ENCODE measurements around the gene CMTM7.

CMTM7 gene

DNA sequence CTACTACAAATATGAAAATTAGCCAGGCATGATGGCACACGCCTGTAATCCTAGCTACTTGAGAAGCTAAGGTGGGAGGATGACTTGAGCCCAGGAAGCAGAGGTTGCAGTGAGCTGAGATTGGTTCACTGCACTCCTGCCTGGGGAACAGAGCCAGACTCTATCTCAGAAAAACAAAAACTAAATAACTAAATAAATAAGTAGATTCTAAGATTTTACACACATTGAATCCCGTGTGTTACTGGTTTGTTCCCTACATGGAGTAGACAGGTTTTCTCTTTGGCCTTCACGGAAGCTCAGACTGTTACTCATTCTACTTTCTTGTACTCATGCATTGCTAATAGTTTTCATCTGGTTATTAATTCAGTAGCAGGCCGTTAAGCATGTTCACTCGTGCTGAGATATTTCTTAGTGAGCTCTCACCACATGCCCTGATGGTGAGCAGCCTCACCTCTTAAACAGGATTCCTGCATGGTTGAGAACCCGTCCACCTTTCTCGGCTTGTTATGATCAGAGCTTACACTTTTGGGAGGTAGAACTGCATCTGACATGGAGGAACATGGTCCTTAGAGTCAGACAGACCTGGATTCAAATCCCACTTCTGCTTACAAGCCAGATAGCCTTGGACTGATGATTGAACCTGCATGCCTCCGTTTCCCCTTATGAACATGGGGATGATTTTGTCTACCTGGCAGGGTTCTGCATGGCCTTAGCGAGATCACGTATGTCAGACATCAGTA, 49.1 kb downstream of the CMTM7 start:
- H3K27ac ChIP-seq (ENCODE audit: poor library complexity, severe bottlenecking), result peak overlapping the region; percentile 62
- no peak for DNase-seq (ENCODE audit: low spot score)
- peaks cover 29% of the 10 kb centered on the region for H3K4me1 ChIP-seq (ENCODE audit: insufficient read depth, poor library complexity, severe bottlenecking)
- H3K9me3 ChIP-seq (ENCODE audit: severe bottlenecking), result no peaks in the 10 kb centered on the region
- TF ChIP-seq CTCF (IDR thresholded peaks at IDR 0.05; ENCODE audit: poor library complexity, severe bottlenecking), result no peak
- ATAC-seq (ENCODE audit: low read depth), result peak; percentile 72
- peaks cover 6% of the 10 kb centered on the region; the same call in 1 of the 2 replicates for H3K36me3 ChIP-seq (ENCODE audit: low read depth)
- H3K4me3 ChIP-seq (ENCODE audit: severe bottlenecking), result no peak overlapping the region
- H3K27me3 ChIP-seq (ENCODE audit: insufficient read depth, poor library complexity, severe bottlenecking), result no peaks in the 10 kb centered on the region

DNA sequence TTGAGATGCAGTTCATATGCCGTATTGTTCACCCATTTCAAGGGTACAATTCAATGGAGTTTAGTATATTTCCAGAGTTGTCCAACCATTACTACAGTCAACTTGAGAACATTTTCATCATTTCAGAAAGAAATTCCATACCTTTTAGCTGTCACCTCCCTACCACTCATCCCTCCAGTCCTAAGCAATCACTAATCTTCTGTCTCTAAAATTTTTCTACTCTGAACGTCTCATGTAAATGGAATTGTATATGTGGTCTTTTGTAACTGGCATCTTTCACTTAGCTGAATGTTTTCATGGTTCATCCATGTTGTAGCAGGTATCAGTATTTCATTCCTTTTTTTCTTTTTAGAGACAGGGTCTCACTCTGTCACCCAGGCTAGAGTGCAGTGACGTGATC, 51.1 kb downstream of the CMTM7 start:
- Histone ChIP-seq H3K27ac (ENCODE audit: poor library complexity, severe bottlenecking) (peak overlapping the region; percentile 27), H3K27me3 (ENCODE audit: insufficient read depth, poor library complexity, severe bottlenecking) (no peaks in the 10 kb centered on the region), H3K9me3 (ENCODE audit: severe bottlenecking) (no peaks in the 10 kb centered on the region), H3K4me1 (ENCODE audit: insufficient read depth, poor library complexity, severe bottlenecking) (peaks cover 29% of the 10 kb centered on the region), H3K4me3 (ENCODE audit: severe bottlenecking) (no peak overlapping the region), H3K36me3 (ENCODE audit: low read depth) (peaks cover 6% of the 10 kb centered on the region; the same call in 1 of the 2 replicates)
- no peak for DNase-seq (ENCODE audit: low spot score)
- TF ChIP-seq CTCF (IDR thresholded peaks at IDR 0.05; ENCODE audit: poor library complexity, severe bottlenecking), result no peak
- peak; percentile 44; the same call in 2 of the 3 replicates for ATAC-seq (ENCODE audit: low read depth)

DNA sequence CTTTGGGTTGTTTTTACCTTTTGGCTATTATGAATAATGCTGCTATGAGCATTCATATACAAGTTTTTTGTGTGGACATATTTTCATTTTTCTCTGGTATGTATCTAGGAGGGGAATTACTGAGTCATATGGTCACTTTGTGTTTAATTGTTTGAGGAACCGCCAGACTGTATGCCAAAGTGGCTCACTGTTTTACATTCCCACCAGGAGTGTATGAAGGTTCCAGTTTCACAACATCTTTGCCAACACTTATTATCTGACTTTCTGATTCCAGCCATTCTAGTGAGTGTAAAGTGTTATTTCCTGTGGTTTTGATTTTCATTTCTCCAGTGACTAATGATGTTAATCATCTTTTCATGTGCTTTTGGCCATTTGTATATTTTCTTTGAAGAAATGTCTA, 51.8 kb downstream of the CMTM7 start:
- peaks cover 29% of the 10 kb centered on the region for H3K4me1 ChIP-seq (ENCODE audit: insufficient read depth, poor library complexity, severe bottlenecking)
- peak overlapping the region; percentile 27 for H3K27ac ChIP-seq (ENCODE audit: poor library complexity, severe bottlenecking)
- peak; percentile 60 for ATAC-seq (ENCODE audit: low read depth)
- no peak for DNase-seq (ENCODE audit: low spot score)
- no peaks in the 10 kb centered on the region for H3K9me3 ChIP-seq (ENCODE audit: severe bottlenecking)
- H3K4me3 ChIP-seq (ENCODE audit: severe bottlenecking), result no peak overlapping the region
- no peak for TF ChIP-seq CTCF (IDR thresholded peaks at IDR 0.05; ENCODE audit: poor library complexity, severe bottlenecking)
- peaks cover 6% of the 10 kb centered on the region; the same call in 1 of the 2 replicates for H3K36me3 ChIP-seq (ENCODE audit: low read depth)
- H3K27me3 ChIP-seq (ENCODE audit: insufficient read depth, poor library complexity, severe bottlenecking), result no peaks in the 10 kb centered on the region

DNA sequence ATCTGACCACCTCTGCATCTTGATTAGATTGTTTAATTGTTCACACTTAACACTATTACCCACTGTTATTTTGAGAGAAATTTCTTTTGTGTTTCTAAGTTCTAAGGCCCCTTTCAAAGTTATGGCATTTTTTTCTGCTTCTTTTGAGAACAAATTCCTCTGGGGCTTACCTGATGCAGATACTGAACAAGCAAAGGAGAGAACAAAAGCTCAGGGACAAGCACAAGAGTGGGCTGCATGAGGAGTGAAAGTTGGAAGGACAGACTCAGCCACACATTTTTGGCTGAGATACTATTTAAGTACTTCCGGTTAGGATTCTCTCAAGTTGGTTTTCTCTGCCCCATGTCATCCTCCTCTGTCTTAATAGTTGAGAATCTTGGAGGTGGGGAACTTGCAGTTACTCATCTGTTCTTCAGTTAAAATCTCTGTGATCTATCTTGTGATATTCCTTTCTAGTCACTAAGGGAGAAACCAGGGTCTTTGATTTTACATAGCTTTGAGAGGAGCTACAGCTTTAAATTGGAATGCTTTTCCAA, 56.3 kb downstream of the CMTM7 start:
- ATAC-seq (ENCODE audit: low read depth) (no peak), DNase-seq (ENCODE audit: low spot score) (no peak)
- Histone ChIP-seq H3K9me3 (ENCODE audit: severe bottlenecking) (no peaks in the 10 kb centered on the region), H3K27ac (ENCODE audit: poor library complexity, severe bottlenecking) (no peak overlapping the region), H3K4me3 (ENCODE audit: severe bottlenecking) (no peak overlapping the region), H3K4me1 (ENCODE audit: insufficient read depth, poor library complexity, severe bottlenecking) (peaks cover 9% of the 10 kb centered on the region), H3K36me3 (ENCODE audit: low read depth) (peaks cover 4% of the 10 kb centered on the region), H3K27me3 (ENCODE audit: insufficient read depth, poor library complexity, severe bottlenecking) (no peaks in the 10 kb centered on the region)
- TF ChIP-seq CTCF (IDR thresholded peaks at IDR 0.05; ENCODE audit: poor library complexity, severe bottlenecking), result no peak

Data from RWPE2 (cell line).